Measurements from ENCODE around the gene KLHDC8A.

- peak; percentile 60 to 92 (median 84) for TF ChIP-seq CTCF (IDR thresholded peaks at IDR 0.05)
- no peak for TF ChIP-seq POLR2A (IDR thresholded peaks at IDR 0.05)
Observed at GRCh38 chr1:205325334-205325884, 31.3 kb downstream of the KLHDC8A start.
